B cell (primary cell): ENCODE measurements around the gene TTYH1. TPM values are rescaled to one million over a fixed set of nuclear protein-coding genes. Genes with fewer than 3 reads are reported as not detected.

ENCODE experiments used
- ATAC-seq: fragments of 200-7000 bp; cut with Tn5 transposase; one replicate; pipeline ENCODE4 v1.10.0; 2021; ENCODE audit warnings: low read depth, mild to moderate bottlenecking, moderate number of reproducible peaks, moderate library complexity
- CTCF ChIA-PET: fragments of 350-600 bp; sonication (Branson Sonifier 250); formaldehyde crosslinking; loops from one replicate; lab custom pipeline; 2021; ENCODE audit warnings: antibody characterized with exemption, inconsistent platforms; lab: Charles Lee
- POLR2A ChIA-PET: fragments of 350-600 bp; sonication (Branson Sonifier 250); formaldehyde crosslinking; loops from one replicate; lab custom pipeline; 2021; ENCODE audit warnings: antibody characterized with exemption; lab: Charles Lee
- DNase-seq: peaks from one replicate; pipeline ENCODE4 v3.0.0; 2013
- H2AFZ ChIP-seq: 2 replicates; pipeline ENCODE4 v1.6.1; 2012; ENCODE audit warnings: mild to moderate bottlenecking, low read depth, low read length; ENCODE audit not compliant: insufficient read depth, poor library complexity, severe bottlenecking
- H3K27ac ChIP-seq, 2 donors: 1 replicate in 1 of 2; 2 replicates in 1 of 2; pipeline ENCODE4 v1.5.1; 2012 to 2013; ENCODE audit warnings: low read length in 2 of 2, mild to moderate bottlenecking in 2 of 2, moderate library complexity in 1 of 2
- H3K27me3 ChIP-seq, 4 experiments: fragments of 200-600 bp in 1 of 4; sonication (generic) in 1 of 4; replicated peaks in 1 of 4; 1 replicate in 2 of 4; 2 replicates in 2 of 4; pipeline versions ENCODE4 v1.6.1 to v1.7.0; 2013 to 2016; ENCODE audit warnings: low read length in 3 of 4, mild to moderate bottlenecking in 2 of 4, mixed read lengths in 1 of 4, moderate library complexity in 1 of 4; ENCODE audit not compliant: insufficient read depth in 4 of 4, control insufficient read depth in 3 of 4; ENCODE audit errors: control extremely low read depth in 1 of 4
- H3K36me3 ChIP-seq, 2 experiments: replicated peaks in 1 of 2; 1 replicate in 1 of 2; 2 replicates in 1 of 2; pipeline versions ENCODE4 v1.6.1 to v1.7.1; 2013; ENCODE audit warnings: low read length in 1 of 2; ENCODE audit not compliant: insufficient read depth in 2 of 2, control insufficient read depth in 1 of 2; ENCODE audit errors: control extremely low read depth in 1 of 2, extremely low read depth in 1 of 2
- H3K4me1 ChIP-seq, 2 donors: fragments of 200-600 bp in 1 of 2; sonication (generic) in 1 of 2; 1 replicate in 1 of 2; 2 replicates in 1 of 2; pipeline versions ENCODE4 v1.5.1 to v1.6.1; 2013 to 2017; ENCODE audit warnings: low read length in 2 of 2; ENCODE audit not compliant: control insufficient read depth in 2 of 2, insufficient read depth in 2 of 2
- H3K4me2 ChIP-seq: replicated peaks from 2 replicates; pipeline ENCODE3; 2012; ENCODE audit warnings: mild to moderate bottlenecking, low read depth, low read length; ENCODE audit not compliant: poor library complexity, severe bottlenecking
- H3K4me3 ChIP-seq, 5 experiments: fragments of 200-600 bp in 1 of 5; sonication (generic) in 1 of 5; 1 replicate in 3 of 5; 2 replicates in 2 of 5; pipeline versions ENCODE4 v1.5.1 to v1.7.0; 2011 to 2016; ENCODE audit warnings: low read length in 4 of 5, mild to moderate bottlenecking in 4 of 5, low read depth in 2 of 5, control low read depth in 1 of 5, moderate library complexity in 1 of 5; ENCODE audit not compliant: insufficient read depth in 1 of 5; ENCODE audit errors: control extremely low read depth in 1 of 5, extremely low read depth in 1 of 5
- H3K79me2 ChIP-seq: fragments of 200-600 bp; sonication (generic); one replicate; pipeline ENCODE4 v1.6.0; 2016; ENCODE audit warnings: low read length; ENCODE audit not compliant: control insufficient read depth, insufficient read depth
- H3K9ac ChIP-seq: fragments of 200-600 bp; sonication (generic); 2 replicates; pipeline ENCODE4 v1.6.1; 2017; ENCODE audit warnings: mild to moderate bottlenecking, low read length, moderate library complexity
- H3K9me3 ChIP-seq, 3 donors: one replicate each; pipeline versions ENCODE4 v1.6.1 to v1.7.1; 2013; ENCODE audit warnings: low read length in 2 of 3; ENCODE audit not compliant: control insufficient read depth in 2 of 3, insufficient read depth in 1 of 3; ENCODE audit errors: control extremely low read depth in 1 of 3
- H4K20me1 ChIP-seq: 2 replicates; pipeline ENCODE4 v1.6.0; 2012; ENCODE audit warnings: mild to moderate bottlenecking, low read length; ENCODE audit not compliant: insufficient read depth, control insufficient read depth, poor library complexity, severe bottlenecking
- H3K27ac Mint-ChIP-seq: one replicate; pipeline ENCODE4 v1.8.0; 2021; ENCODE audit warnings: mixed read lengths
- H3K27me3 Mint-ChIP-seq: one replicate; pipeline ENCODE4 v1.8.0; 2021; ENCODE audit warnings: mixed read lengths
- H3K4me1 Mint-ChIP-seq: one replicate; pipeline ENCODE4 v1.8.0; 2021; ENCODE audit warnings: mixed read lengths
- H3K4me3 Mint-ChIP-seq: one replicate; pipeline ENCODE4 v1.8.0; 2021; ENCODE audit warnings: mixed read lengths
- H3K9me3 Mint-ChIP-seq: one replicate; pipeline ENCODE4 v1.8.0; 2022; ENCODE audit warnings: mixed read lengths; ENCODE audit not compliant: insufficient read depth
- EZH2 ChIP-seq: IDR thresholded peaks from 2 replicates; pipeline ENCODE4 v1.6.1; 2012; ENCODE audit warnings: borderline replicate concordance, low read depth, mild to moderate bottlenecking, moderate library complexity, low read length; ENCODE audit not compliant: insufficient read depth, poor library complexity, severe bottlenecking
- WGBS: methylation state at CpG from one replicate; pipeline ENCODE4 v1.1.5; 2013; ENCODE audit warnings: missing lambda C conversion rate; ENCODE audit not compliant: insufficient coverage; 5-methylcytosine and 5-hydroxymethylcytosine counted together
- intact Hi-C: fragments of 100-400 bp; cut with micrococcal nuclease; formaldehyde crosslinking; loops from one replicate; pipeline ENCODE4 v1.10.0; 2022
- polyA plus RNA-seq: library from polyadenylated mRNA; depleted of rRNA; stranded (reverse); fragments of >200 nt; gene quantifications from 2 replicates; pipeline ENCODE4 v1.2.3, GENCODE V29; 2012
- total RNA-seq, 2 donors: library from RNA; stranded (reverse); fragments of 120-200 nt in 1 of 2; gene quantifications; 1 replicate in 1 of 2; 2 replicates in 1 of 2; pipeline versions ENCODE4 v1.2.3 to v1.2.4, GENCODE V29; 2013 to 2022
- TF ChIP-seq, protein P1 (sequence below): fragments of 200-600 bp; IDR thresholded peaks from one replicate; pipeline ENCODE4 v1.8.0; 2022; ENCODE audit warnings: antibody characterized with exemption, mild to moderate bottlenecking

TTYH1 gene
- total and polyA plus RNA-seq, 2 donors (not counting 1 experiment from before 2014, with no cell fraction given): not detected

DNA sequence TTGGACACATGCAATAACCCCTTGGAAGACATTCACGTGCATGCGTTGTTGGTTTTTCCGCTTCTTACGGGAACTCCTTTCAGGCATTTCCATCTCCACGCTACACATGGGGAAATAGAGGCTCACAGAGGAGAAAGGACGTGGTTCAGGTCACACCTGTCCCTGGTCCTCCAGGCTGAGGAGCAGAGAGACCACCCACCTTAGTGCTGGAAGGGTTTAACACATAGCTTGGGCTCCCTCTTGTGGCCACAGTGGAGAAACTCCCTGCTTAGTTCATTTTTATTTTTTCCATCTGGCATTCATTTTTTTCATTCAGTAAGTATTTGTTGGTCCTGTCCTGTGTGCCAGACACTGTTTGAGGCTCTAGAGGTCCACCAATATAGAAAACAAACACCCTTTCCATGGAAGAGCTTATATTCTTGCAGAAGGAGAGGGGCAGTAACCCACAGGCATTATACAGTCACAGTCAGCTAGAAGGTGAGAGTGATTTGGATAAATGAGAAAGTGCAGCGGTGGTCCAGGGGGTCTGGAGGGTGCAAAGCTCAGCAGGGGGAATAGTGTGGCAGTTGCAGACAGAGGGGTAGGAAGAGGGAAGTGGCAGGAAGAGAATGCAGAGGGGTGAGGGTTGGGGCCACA is 24.2 kb upstream of the TTYH1 start:
- Mint-ChIP-seq H3K9me3 (no peaks in the 10 kb centered on the region), H3K27ac (peak overlapping the region; percentile 73), H3K27me3 (peaks cover 17% of the 10 kb centered on the region), H3K4me1 (peaks cover 46% of the 10 kb centered on the region), H3K4me3 (peak overlapping the region; percentile 68)
- Histone ChIP-seq H2AFZ (no peak overlapping the region), H4K20me1 (no peaks in the 10 kb centered on the region), H3K9me3 (no peaks in the 10 kb centered on the region), H3K36me3 (no peaks in the 10 kb centered on the region), H3K4me3 (no peak overlapping the region), H3K27me3 (peaks cover 0 to 1% (median 0%) of the 10 kb centered on the region in 4 experiments), H3K27ac (no peak overlapping the region), H3K4me2 (peak overlapping the region; percentile 61), H3K79me2 (peaks cover 9% of the 10 kb centered on the region), H3K9ac (no peak overlapping the region), H3K4me1 (peaks cover 41 to 50% of the 10 kb centered on the region in 2 donors)
- peak; percentile 85 for DNase-seq
- intact Hi-C loops: loop anchor here (1.0 to 2.0 kb wide), 2 partner anchors 38 to 66 kb away; no protein-coding TSS in a partner anchor
- POLR2A ChIA-PET: interaction anchor here (0.6 to 0.9 kb wide), 2 partner anchors 64 to 191 kb away, joined by 3 to 6 read pairs; no protein-coding TSS in a partner anchor
- ATAC-seq: peak; percentile 34
- 100% methylated on average over 1 of the region's 7 CpGs for WGBS
- no peak for TF ChIP-seq EZH2
- TF ChIP-seq, protein P1, sequence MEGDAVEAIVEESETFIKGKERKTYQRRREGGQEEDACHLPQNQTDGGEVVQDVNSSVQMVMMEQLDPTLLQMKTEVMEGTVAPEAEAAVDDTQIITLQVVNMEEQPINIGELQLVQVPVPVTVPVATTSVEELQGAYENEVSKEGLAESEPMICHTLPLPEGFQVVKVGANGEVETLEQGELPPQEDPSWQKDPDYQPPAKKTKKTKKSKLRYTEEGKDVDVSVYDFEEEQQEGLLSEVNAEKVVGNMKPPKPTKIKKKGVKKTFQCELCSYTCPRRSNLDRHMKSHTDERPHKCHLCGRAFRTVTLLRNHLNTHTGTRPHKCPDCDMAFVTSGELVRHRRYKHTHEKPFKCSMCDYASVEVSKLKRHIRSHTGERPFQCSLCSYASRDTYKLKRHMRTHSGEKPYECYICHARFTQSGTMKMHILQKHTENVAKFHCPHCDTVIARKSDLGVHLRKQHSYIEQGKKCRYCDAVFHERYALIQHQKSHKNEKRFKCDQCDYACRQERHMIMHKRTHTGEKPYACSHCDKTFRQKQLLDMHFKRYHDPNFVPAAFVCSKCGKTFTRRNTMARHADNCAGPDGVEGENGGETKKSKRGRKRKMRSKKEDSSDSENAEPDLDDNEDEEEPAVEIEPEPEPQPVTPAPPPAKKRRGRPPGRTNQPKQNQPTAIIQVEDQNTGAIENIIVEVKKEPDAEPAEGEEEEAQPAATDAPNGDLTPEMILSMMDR: peak; percentile 94
- CTCF ChIA-PET: interaction anchor here (0.9 to 10.8 kb wide), 32 partner anchors 9 to 600 kb away, joined by 3 to 235 read pairs (median 5); partner anchors contain the start of genes LAIR1, LENG8, LILRB2 and MBOAT7

DNA sequence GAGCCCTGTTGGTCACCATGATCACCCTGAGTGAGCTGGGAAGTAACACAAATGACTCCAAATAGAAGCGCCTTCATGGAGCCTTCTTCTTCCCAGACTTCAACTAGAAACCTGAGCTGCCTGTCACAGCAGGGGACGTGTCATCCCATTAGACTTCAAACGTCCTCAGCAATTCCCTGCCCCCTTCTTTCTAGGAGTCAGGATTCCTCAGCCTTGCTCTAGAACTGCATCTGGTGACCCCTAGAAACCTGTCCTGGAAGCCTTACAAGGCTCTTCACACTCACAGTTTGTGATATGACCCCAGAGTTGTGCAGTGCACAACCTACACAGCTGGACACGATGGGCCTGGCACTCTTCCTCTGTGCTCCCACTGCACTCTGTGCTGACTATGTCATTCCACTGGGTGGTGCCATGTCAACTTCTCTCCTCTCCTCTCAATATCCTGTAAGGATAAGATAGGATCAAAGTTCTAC is 23.6 kb upstream of the TTYH1 start:
- Histone ChIP-seq H3K27me3 (peaks cover 0 to 2% (median 0%) of the 10 kb centered on the region in 4 experiments), H3K4me2 (no peak overlapping the region), H3K9ac (no peak overlapping the region), H3K4me3 (no peak overlapping the region), H3K36me3 (no peaks in the 10 kb centered on the region), H3K9me3 (no peaks in the 10 kb centered on the region), H3K79me2 (peaks cover 9% of the 10 kb centered on the region), H3K4me1 (peaks cover 41 to 50% of the 10 kb centered on the region in 2 donors), H2AFZ (no peak overlapping the region), H3K27ac (no peak overlapping the region), H4K20me1 (no peaks in the 10 kb centered on the region)
- intact Hi-C loops: loop anchor here (1.0 to 2.0 kb wide), 2 partner anchors 39 to 66 kb away; no protein-coding TSS in a partner anchor
- ChIA-PET POLR2A (interaction anchor here (0.6 to 0.9 kb wide), 4 partner anchors 23 to 192 kb away, joined by 3 to 7 read pairs (median 4); no protein-coding TSS in a partner anchor), CTCF (interaction anchor here (0.6 to 10.8 kb wide), 28 partner anchors 10 to 601 kb away, joined by 3 to 235 read pairs (median 6); partner anchors contain the start of genes LAIR1, LENG8, LILRB2 and MBOAT7)
- peaks cover 46% of the 10 kb centered on the region for H3K4me1 Mint-ChIP-seq
- TF ChIP-seq, protein P1: no peak
- TF ChIP-seq EZH2: no peak
- 63% methylated on average over 4 of the region's 4 CpGs for WGBS
- ATAC-seq (no peak), DNase-seq (no peak)
- H3K9me3 Mint-ChIP-seq: no peaks in the 10 kb centered on the region
- H3K4me3 Mint-ChIP-seq: no peak overlapping the region
- H3K27ac Mint-ChIP-seq: no peak overlapping the region
- H3K27me3 Mint-ChIP-seq: peaks cover 17% of the 10 kb centered on the region
